HCT116 (cell line): ENCODE data around the gene CATSPERD. TPM values are rescaled to one million over a fixed set of nuclear protein-coding genes. Genes with fewer than 3 reads are reported as not detected.

Experiments used
- ATAC-seq: fragments of 200-7000 bp; cut with Tn5 transposase; 2 replicates; pipeline ENCODE4 v1.9.1; 2020; ENCODE audit warnings: mild to moderate bottlenecking, moderate library complexity
- BruUV-seq: library from RNA; stranded (reverse); fragments of 400-500 nt; replicated peaks from 2 replicates; lab custom pipeline; 2021; lab: Mats Ljungman, UMichigan
- CTCF ChIA-PET: fragments of 300-600 bp; sonication (Branson Sonifier 250); formaldehyde crosslinking; loops from one replicate; lab custom pipeline; 2021; ENCODE audit warnings: antibody characterized with exemption; lab: Charles Lee
- POLR2A ChIA-PET: fragments of 300-600, 350-600 bp; sonication (Branson Sonifier 250); formaldehyde crosslinking; loops from one replicate; lab custom pipeline; 2021; ENCODE audit warnings: antibody characterized with exemption; lab: Charles Lee
- RAD21 ChIA-PET, 2 experiments: fragments of 300-600 bp; sonication (Branson Sonifier 250); formaldehyde crosslinking; loops; one replicate each; lab custom pipeline; 2023; ENCODE audit warnings: low total read pairs in 2 of 2; ENCODE audit not compliant: uncharacterized antibody in 2 of 2, unreplicated experiment in 2 of 2, low non-redundant PET in 1 of 2; lab: Charles Lee
- DNase-seq: peaks from one replicate; pipeline ENCODE4 v3.0.0-alpha.2; 2010; ENCODE audit warnings: low read depth, low spot score
- H2AFZ ChIP-seq: fragments of 200-600 bp; shearing (Covaris generic), sonication (generic); 2 replicates; pipeline ENCODE4 v1.6.1; 2017; ENCODE audit warnings: low read depth, mixed run types, mixed read lengths, antibody characterized with exemption, low read length; ENCODE audit not compliant: poor library complexity, severe bottlenecking
- H3K27ac ChIP-seq: 2 replicates; pipeline ENCODE4 v1.5.1; 2012; ENCODE audit warnings: low read depth, low read length
- H3K27me3 ChIP-seq: fragments of 200-600 bp; sonication (generic); 2 replicates; pipeline ENCODE4 v1.6.1; 2016; ENCODE audit warnings: mixed run types, low read length, mixed read lengths; ENCODE audit not compliant: insufficient read depth
- H3K36me3 ChIP-seq, 2 experiments: fragments of 200-500 bp in 1 of 2; fragments of 200-600 bp in 1 of 2; sonication (Bioruptor generic) in 1 of 2; sonication (generic) in 1 of 2; 2 replicates each; pipeline versions ENCODE4 v1.5.1 to v1.6.1; 2014 to 2016; ENCODE audit warnings: low read length in 2 of 2, inconsistent platforms in 1 of 2, mixed read lengths in 1 of 2, mixed run types in 1 of 2; ENCODE audit not compliant: insufficient read depth in 2 of 2, control insufficient read depth in 1 of 2
- H3K4me1 ChIP-seq, 2 experiments: fragments of 200-600 bp in 1 of 2; sonication (generic) in 1 of 2; 2 replicates each; pipeline versions ENCODE4 v1.5.1 to v1.6.1; 2012 to 2017; ENCODE audit warnings: low read length in 2 of 2, inconsistent platforms in 1 of 2, mild to moderate bottlenecking in 1 of 2, mixed read lengths in 1 of 2, mixed run types in 1 of 2, moderate library complexity in 1 of 2; ENCODE audit not compliant: insufficient read depth in 2 of 2, control insufficient read depth in 1 of 2
- H3K4me2 ChIP-seq: fragments of 200-600 bp; sonication (generic); 2 replicates; pipeline ENCODE4 v1.6.1; 2017; ENCODE audit warnings: mixed run types, low read length, mixed read lengths
- H3K4me3 ChIP-seq, 2 experiments: fragments of 200-600 bp in 1 of 2; sonication (generic) in 1 of 2; replicated peaks in 1 of 2; 2 replicates each; pipeline ENCODE4 v1.5.1; 2011 to 2016; ENCODE audit warnings: low read length in 2 of 2, control low read depth in 1 of 2, low read depth in 1 of 2, mild to moderate bottlenecking in 1 of 2, mixed read lengths in 1 of 2, mixed run types in 1 of 2
- H3K79me2 ChIP-seq: fragments of 200-600 bp; sonication (generic); 2 replicates; pipeline ENCODE4 v1.6.1; 2017; ENCODE audit warnings: mild to moderate bottlenecking, mixed run types, low read length, moderate library complexity, mixed read lengths; ENCODE audit not compliant: insufficient read depth
- H3K9ac ChIP-seq: fragments of 200-600 bp; sonication (generic); 2 replicates; pipeline ENCODE4 v1.6.1; 2016; ENCODE audit warnings: low read length, mixed read lengths
- H3K9me2 ChIP-seq: fragments of 200-600 bp; sonication (generic), shearing (Covaris generic); 2 replicates; pipeline ENCODE4 v1.6.1; 2017; ENCODE audit warnings: mixed run types, mild to moderate bottlenecking, moderate library complexity; ENCODE audit not compliant: insufficient read depth
- H3K9me3 ChIP-seq, 2 experiments: fragments of 200-500 bp in 1 of 2; fragments of 200-600 bp in 1 of 2; sonication (Bioruptor generic) in 1 of 2; sonication (generic) in 1 of 2; 2 replicates each; pipeline ENCODE4 v1.6.1; 2014 to 2017; ENCODE audit warnings: low read length in 2 of 2, mixed read lengths in 2 of 2, inconsistent platforms in 1 of 2, low read depth in 1 of 2, mild to moderate bottlenecking in 1 of 2, mixed run types in 1 of 2, moderate library complexity in 1 of 2; ENCODE audit not compliant: control insufficient read depth in 1 of 2, insufficient read depth in 1 of 2
- H4K20me1 ChIP-seq: fragments of 200-600 bp; sonication (generic), shearing (Covaris generic); 2 replicates; pipeline ENCODE4 v1.6.1; 2017; ENCODE audit warnings: mixed run types, mild to moderate bottlenecking, moderate library complexity; ENCODE audit not compliant: insufficient read depth
- ATF3 ChIP-seq: IDR thresholded peaks from 2 replicates; pipeline ENCODE4 v1.6.1; 2012
- CEBPB ChIP-seq: IDR thresholded peaks from 2 replicates; pipeline ENCODE4 v1.6.1; 2012; ENCODE audit warnings: low read depth
- ELF1 ChIP-seq: IDR thresholded peaks from 2 replicates; pipeline ENCODE4 v1.6.1; 2012; ENCODE audit warnings: low read depth, borderline replicate concordance
- EZH2 ChIP-seq: fragments of 200-600 bp; sonication (generic); IDR thresholded peaks from 2 replicates; pipeline ENCODE4 v1.6.1; 2017; ENCODE audit warnings: antibody characterized with exemption, mixed run types
- FOSL1 ChIP-seq: IDR thresholded peaks from 2 replicates; pipeline ENCODE4 v1.6.1; 2012; ENCODE audit warnings: low read depth
- JUND ChIP-seq: IDR thresholded peaks from 2 replicates; pipeline ENCODE4 v1.6.1; 2012
- MAX ChIP-seq: IDR thresholded peaks from 2 replicates; pipeline ENCODE4 v1.6.1; 2012
- POLR2A ChIP-seq: IDR thresholded peaks from 2 replicates; pipeline ENCODE4 v1.7.0; 2011; ENCODE audit warnings: borderline replicate concordance; ENCODE audit not compliant: insufficient read depth, insufficient read length; ENCODE audit errors: extremely low read depth
- POLR2AphosphoS5 ChIP-seq: IDR thresholded peaks from 2 replicates; pipeline ENCODE4 v1.6.1; 2011; ENCODE audit warnings: mild to moderate bottlenecking, low read depth, low read length, moderate library complexity
- RAD21 ChIP-seq: IDR thresholded peaks from 2 replicates; pipeline ENCODE4 v1.6.1; 2012; ENCODE audit warnings: low read depth, mild to moderate bottlenecking
- SIN3A ChIP-seq: IDR thresholded peaks from 2 replicates; pipeline ENCODE4 v1.6.1; 2012; ENCODE audit warnings: low read depth
- SP1 ChIP-seq: IDR thresholded peaks from 2 replicates; pipeline ENCODE4 v1.6.1; 2012; ENCODE audit warnings: low read depth
- SRF ChIP-seq: IDR thresholded peaks from 2 replicates; pipeline ENCODE4 v1.6.1; 2012; ENCODE audit warnings: low read depth
- TCF7L2 ChIP-seq: IDR thresholded peaks from 2 replicates; pipeline ENCODE4 v1.7.0; 2011; ENCODE audit warnings: borderline replicate concordance, inconsistent platforms; ENCODE audit not compliant: insufficient read depth, insufficient read length; ENCODE audit errors: extremely low read depth
- YY1 ChIP-seq: IDR thresholded peaks from 2 replicates; pipeline ENCODE4 v1.6.1; 2011; ENCODE audit warnings: low read length, low read depth, moderate library complexity, mild to moderate bottlenecking; ENCODE audit not compliant: insufficient replicate concordance; ENCODE audit errors: extremely low read depth
- ZNF274 ChIP-seq: fragments of 200-500 bp; sonication (Bioruptor generic); IDR thresholded peaks from 2 replicates; pipeline ENCODE4 v1.6.1; 2014; ENCODE audit warnings: mild to moderate bottlenecking, low read depth, low read length, inconsistent platforms
- intact Hi-C: fragments of 100-400 bp; cut with micrococcal nuclease; formaldehyde crosslinking; loops from 2 replicates; pipeline ENCODE4 v1.10.0; 2022
- total RNA-seq: library from RNA; stranded (reverse); gene quantifications from one replicate; pipeline ENCODE4 v1.2.1, GENCODE V29; 2021; ENCODE audit not compliant: unreplicated experiment

The CATSPERD gene
- total RNA-seq, 1 experiment from 2014 or later, result not detected

GRCh38 chr19:5714816-5715215 lies 5.6 kb upstream of the CATSPERD start:
- Histone ChIP-seq H3K27me3 (no peaks in the 10 kb centered on the region), H3K79me2 (peaks cover 87% of the 10 kb centered on the region), H3K9ac (no peak overlapping the region), H3K9me3 (no peaks in the 10 kb centered on the region), H3K4me1 (peaks cover 8 to 18% of the 10 kb centered on the region in 2 experiments), H3K36me3 (peaks cover 31 to 43% of the 10 kb centered on the region in 2 experiments; a peak in 3 of 4 replicates), H3K4me2 (no peak overlapping the region), H4K20me1 (peaks cover 5% of the 10 kb centered on the region; the same call in 1 of the 2 replicates), H3K9me2 (no peaks in the 10 kb centered on the region), H2AFZ (no peak overlapping the region), H3K27ac (no peak overlapping the region), H3K4me3 (no peak overlapping the region)
- CTCF ChIA-PET, result no interaction called here
- no peak for ATAC-seq
- POLR2A ChIA-PET, result interaction anchor here (1.2 kb wide), 1 partner anchor 15 kb away, joined by 3 read pairs; no protein-coding TSS in a partner anchor
- RAD21 ChIA-PET, result no interaction called here
- TF ChIP-seq EZH2 (no peak), FOSL1 (no peak), MAX (no peak)
- intact Hi-C loops, result no loop called here
- no TSS peak for BruUV-seq
- DNase-seq, result no peak

GRCh38 chr19:5717215-5717935 lies 3.1 kb upstream of the CATSPERD start:
- BruUV-seq, result no TSS peak
- CTCF ChIA-PET, result interaction anchor here (1.5 to 2.1 kb wide), 2 partner anchors 28 to 30 kb away, joined by 4 to 7 read pairs; partner anchors contain the start of gene RPL36

More at GRCh38 chr19:5717215-5717935, 3.1 kb upstream of the CATSPERD start:
- Histone ChIP-seq H3K36me3 (peaks cover 15 to 26% of the 10 kb centered on the region in 2 experiments; a peak in 3 of 4 replicates), H3K4me2 (peak overlapping the region; percentile 88), H3K79me2 (peaks cover 72% of the 10 kb centered on the region), H3K9ac (peak overlapping the region; percentile 99; the same call in 1 of the 2 replicates), H3K4me1 (peaks cover 10 to 28% of the 10 kb centered on the region in 2 experiments), H3K27me3 (no peaks in the 10 kb centered on the region), H3K9me3 (no peaks in the 10 kb centered on the region), H3K9me2 (no peaks in the 10 kb centered on the region), H3K27ac (peak overlapping the region; percentile 85), H4K20me1 (peaks cover 5% of the 10 kb centered on the region; the same call in 1 of the 2 replicates), H2AFZ (no peak overlapping the region), H3K4me3 (peak overlapping the region; percentile 99 to 100; a peak in 3 of 4 replicates)
- POLR2A ChIA-PET, result interaction anchor here (1.0 to 1.6 kb wide), 3 partner anchors 26 to 111 kb away, joined by 3 to 5 read pairs (median 4); partner anchors contain the start of gene RPL36
- TF ChIP-seq SIN3A (no peak), EZH2 (no peak), CEBPB (no peak), TCF7L2 (no peak), RAD21 (no peak), SRF (no peak), FOSL1 (no peak), SP1 (no peak), POLR2AphosphoS5 (no peak), YY1 (no peak), POLR2A (no peak), ELF1 (no peak), ATF3 (no peak), JUND (no peak), ZNF274 (no peak)
- intact Hi-C loops, result no loop called here
- no peak for DNase-seq
- RAD21 ChIA-PET, result interaction anchor here in 1 of 2 experiments (0.6 kb wide), 1 partner anchor 30 kb away, joined by 4 read pairs; no protein-coding TSS in a partner anchor
- ATAC-seq, result no peak
